Activated CD4-positive, alpha-beta T cell treated with anti-CD3 and anti-CD28 coated beads, Interleukin-2, amount 10 ng/mL, durations not matched to agents 7 days and 5 days (primary cell): ENCODE data around the gene GPX4. TPM values are rescaled to one million over a fixed set of nuclear protein-coding genes. Genes with fewer than 3 reads are reported as not detected.

Experiments
- CTCF ChIA-PET: fragments of 350-600 bp; sonication (Branson Sonifier 250); formaldehyde crosslinking; loops from one replicate; lab custom pipeline; 2021; ENCODE audit warnings: antibody characterized with exemption; lab: Charles Lee
- POLR2A ChIA-PET: fragments of 350-600 bp; sonication (Branson Sonifier 250); formaldehyde crosslinking; loops from one replicate; lab custom pipeline; 2021; ENCODE audit warnings: antibody characterized with exemption; lab: Charles Lee
- DNase-seq: peaks from one replicate; pipeline ENCODE4 v3.0.0-alpha.2; 2020
- H3K27ac Mint-ChIP-seq: one replicate; pipeline ENCODE4 v1.8.0; 2021; ENCODE audit warnings: mild to moderate bottlenecking, moderate library complexity, mixed read lengths
- H3K27me3 Mint-ChIP-seq: one replicate; pipeline ENCODE4 v1.8.0; 2021; ENCODE audit warnings: mixed read lengths
- H3K36me3 Mint-ChIP-seq: one replicate; pipeline ENCODE4 v1.8.0; 2021; ENCODE audit warnings: low read depth, mixed read lengths
- H3K4me1 Mint-ChIP-seq: one replicate; pipeline ENCODE4 v1.8.0; 2021; ENCODE audit warnings: mixed read lengths
- H3K4me3 Mint-ChIP-seq: one replicate; pipeline ENCODE4 v1.8.0; 2021; ENCODE audit warnings: mild to moderate bottlenecking, moderate library complexity, mixed read lengths
- H3K9me3 Mint-ChIP-seq: one replicate; pipeline ENCODE4 v1.8.0; 2021; ENCODE audit warnings: mixed read lengths
- total RNA-seq, 2 experiments: library from RNA; stranded (reverse); gene quantifications; one replicate each; pipeline ENCODE4 v1.2.3, GENCODE V29; 2021

The GPX4 gene
- total RNA-seq, 2 experiments from 2014 or later: 106 to 114 TPM

GRCh38 chr19:1117654-1118053, 13.9 kb downstream of the GPX4 start:
- POLR2A ChIA-PET: no interaction called here
- Mint-ChIP-seq H3K4me1 (peaks cover 3% of the 10 kb centered on the region), H3K27me3 (no peaks in the 10 kb centered on the region), H3K36me3 (peaks cover 23% of the 10 kb centered on the region), H3K4me3 (no peak overlapping the region), H3K27ac (no peak overlapping the region), H3K9me3 (no peaks in the 10 kb centered on the region)
- CTCF ChIA-PET: interaction anchor here (2.4 kb wide), 1 partner anchor 13 kb away, joined by 6 read pairs; no protein-coding TSS in a partner anchor
- no peak for DNase-seq

GRCh38 chr19:1118999-1119398, 15.2 kb downstream of the GPX4 start:
- Mint-ChIP-seq H3K9me3 (no peaks in the 10 kb centered on the region), H3K36me3 (peaks cover 29% of the 10 kb centered on the region), H3K27ac (no peak overlapping the region), H3K4me1 (no peaks in the 10 kb centered on the region), H3K27me3 (no peaks in the 10 kb centered on the region), H3K4me3 (no peak overlapping the region)
- ChIA-PET POLR2A (no interaction called here), CTCF (interaction anchor here (0.7 to 2.4 kb wide), 2 partner anchors 12 to 1611 kb away, joined by 3 to 6 read pairs; no protein-coding TSS in a partner anchor)
- no peak for DNase-seq

GRCh38 chr19:1119475-1120217, 15.9 kb downstream of the GPX4 start:
- H3K27me3 Mint-ChIP-seq: no peaks in the 10 kb centered on the region
- CTCF ChIA-PET: interaction anchor here (0.7 kb wide), 1 partner anchor 1611 kb away, joined by 3 read pairs; no protein-coding TSS in a partner anchor
- H3K27ac Mint-ChIP-seq: no peak overlapping the region
- H3K4me3 Mint-ChIP-seq: no peak overlapping the region
- no peaks in the 10 kb centered on the region for H3K4me1 Mint-ChIP-seq
- POLR2A ChIA-PET: no interaction called here
- no peaks in the 10 kb centered on the region for H3K9me3 Mint-ChIP-seq
- no peak for DNase-seq
- peaks cover 28% of the 10 kb centered on the region for H3K36me3 Mint-ChIP-seq

GRCh38 chr19:1121395-1121794, 17.6 kb downstream of the GPX4 start:
- Mint-ChIP-seq H3K9me3 (no peaks in the 10 kb centered on the region), H3K27ac (no peak overlapping the region)

GRCh38 chr19:1122021-1122971, 18.5 kb downstream of the GPX4 start:
- POLR2A ChIA-PET: no interaction called here
- CTCF ChIA-PET: interaction anchor here (1.0 to 2.0 kb wide), 2 partner anchors 9 to 72 kb away, joined by 8 to 13 read pairs; no protein-coding TSS in a partner anchor
- Mint-ChIP-seq H3K36me3 (peaks cover 33% of the 10 kb centered on the region), H3K27me3 (no peaks in the 10 kb centered on the region), H3K9me3 (no peaks in the 10 kb centered on the region), H3K4me3 (no peak overlapping the region), H3K4me1 (no peaks in the 10 kb centered on the region), H3K27ac (no peak overlapping the region)
- no peak for DNase-seq

More at GRCh38 chr19:1121395-1121794, 17.6 kb downstream of the GPX4 start:
- H3K4me3 Mint-ChIP-seq: no peak overlapping the region
- H3K4me1 Mint-ChIP-seq: no peaks in the 10 kb centered on the region
- peaks cover 28% of the 10 kb centered on the region for H3K36me3 Mint-ChIP-seq
- no peaks in the 10 kb centered on the region for H3K27me3 Mint-ChIP-seq
- ChIA-PET POLR2A (no interaction called here), CTCF (no interaction called here)
- DNase-seq: no peak

- Mint-ChIP-seq H3K27ac (peak overlapping the region; percentile 57), H3K36me3 (peaks cover 36% of the 10 kb centered on the region), H3K4me1 (peaks cover 2% of the 10 kb centered on the region), H3K9me3 (no peaks in the 10 kb centered on the region), H3K4me3 (no peak overlapping the region), H3K27me3 (no peaks in the 10 kb centered on the region)
- ChIA-PET CTCF (interaction anchor here (1.0 to 2.0 kb wide), 2 partner anchors 9 to 72 kb away, joined by 8 to 13 read pairs; no protein-coding TSS in a partner anchor), POLR2A (no interaction called here)
- DNase-seq: peak; percentile 32
Observed at GRCh38 chr19:1122972-1123363, 19.2 kb downstream of the GPX4 start.

- peaks cover 32% of the 10 kb centered on the region for H3K36me3 Mint-ChIP-seq
- no peak overlapping the region for H3K27ac Mint-ChIP-seq
- ChIA-PET CTCF (interaction anchor here (1.0 to 2.0 kb wide), 2 partner anchors 10 to 71 kb away, joined by 8 to 13 read pairs; no protein-coding TSS in a partner anchor), POLR2A (no interaction called here)
- H3K27me3 Mint-ChIP-seq: no peaks in the 10 kb centered on the region
- H3K4me3 Mint-ChIP-seq: no peak overlapping the region
- H3K4me1 Mint-ChIP-seq: peaks cover 2% of the 10 kb centered on the region
- no peak for DNase-seq
- H3K9me3 Mint-ChIP-seq: no peaks in the 10 kb centered on the region
Observed at GRCh38 chr19:1123381-1123780, 19.6 kb downstream of the GPX4 start.

GRCh38 chr19:1123885-1124677, 20.3 kb downstream of the GPX4 start:
- H3K4me3 Mint-ChIP-seq: no peak overlapping the region
- POLR2A ChIA-PET: no interaction called here
- DNase-seq: no peak
- H3K4me1 Mint-ChIP-seq: peaks cover 2% of the 10 kb centered on the region
- peaks cover 29% of the 10 kb centered on the region for H3K36me3 Mint-ChIP-seq
- H3K27me3 Mint-ChIP-seq: no peaks in the 10 kb centered on the region
- CTCF ChIA-PET: interaction anchor here (1.1 to 2.0 kb wide), 2 partner anchors 11 to 70 kb away, joined by 3 to 13 read pairs; no protein-coding TSS in a partner anchor
- H3K27ac Mint-ChIP-seq: no peak overlapping the region
- no peaks in the 10 kb centered on the region for H3K9me3 Mint-ChIP-seq

GRCh38 chr19:1125601-1126467, 22.0 kb downstream of the GPX4 start:
- peak overlapping the region; percentile 19 for H3K27ac Mint-ChIP-seq
- peaks cover 26% of the 10 kb centered on the region for H3K36me3 Mint-ChIP-seq
- no peaks in the 10 kb centered on the region for H3K9me3 Mint-ChIP-seq
- POLR2A ChIA-PET: no interaction called here
- CTCF ChIA-PET: interaction anchor here (1.7 kb wide), 1 partner anchor 118 kb away, joined by 5 read pairs; no protein-coding TSS in a partner anchor
- no peak for DNase-seq
- H3K4me3 Mint-ChIP-seq: no peak overlapping the region
- H3K4me1 Mint-ChIP-seq: peaks cover 15% of the 10 kb centered on the region
- no peaks in the 10 kb centered on the region for H3K27me3 Mint-ChIP-seq

- H3K4me3 Mint-ChIP-seq: no peak overlapping the region
- peaks cover 20% of the 10 kb centered on the region for H3K36me3 Mint-ChIP-seq
- CTCF ChIA-PET: interaction anchor here (4.5 kb wide), 1 partner anchor 14 kb away, joined by 22 read pairs; no protein-coding TSS in a partner anchor
- H3K27ac Mint-ChIP-seq: peak overlapping the region; percentile 25
- H3K4me1 Mint-ChIP-seq: peaks cover 18% of the 10 kb centered on the region
- H3K27me3 Mint-ChIP-seq: no peaks in the 10 kb centered on the region
- POLR2A ChIA-PET: no interaction called here
- no peak for DNase-seq
- H3K9me3 Mint-ChIP-seq: no peaks in the 10 kb centered on the region
Observed at GRCh38 chr19:1126984-1127760, 23.4 kb downstream of the GPX4 start.

GRCh38 chr19:1128106-1128505, 24.3 kb downstream of the GPX4 start:
- CTCF ChIA-PET: interaction anchor here (4.5 kb wide), 1 partner anchor 15 kb away, joined by 22 read pairs; no protein-coding TSS in a partner anchor

More at GRCh38 chr19:1128106-1128505, 24.3 kb downstream of the GPX4 start:
- Mint-ChIP-seq H3K4me3 (no peak overlapping the region), H3K36me3 (peaks cover 16% of the 10 kb centered on the region), H3K27ac (no peak overlapping the region), H3K27me3 (no peaks in the 10 kb centered on the region), H3K9me3 (no peaks in the 10 kb centered on the region), H3K4me1 (peaks cover 25% of the 10 kb centered on the region)
- DNase-seq: no peak
- POLR2A ChIA-PET: no interaction called here
